ENCODE measurements around the gene WFIKKN2.
"Not testable (repeated sequence)": the region's sequence is repeated elsewhere in the genome, so short reads cannot be mapped to it uniquely, and the experiment has no call there.

The WFIKKN2 gene

GRCh38 chr17:50858486-50859225 lies 23.3 kb downstream of the WFIKKN2 start:
- DNase-seq = no peak

- not testable (repeated sequence) for DNase-seq
Observed at GRCh38 chr17:50859727-50860126, 24.3 kb downstream of the WFIKKN2 start.

GRCh38 chr17:50861334-50861676 lies 25.9 kb downstream of the WFIKKN2 start:
- DNase-seq = no peak

- DNase-seq = no peak
Observed at GRCh38 chr17:50861822-50862528, 26.6 kb downstream of the WFIKKN2 start.

GRCh38 chr17:50863221-50863843 lies 27.9 kb downstream of the WFIKKN2 start:
- no peak for DNase-seq

GRCh38 chr17:50863931-50864330 lies 28.5 kb downstream of the WFIKKN2 start:
- DNase-seq = no peak

GRCh38 chr17:50864747-50865059 lies 29.3 kb downstream of the WFIKKN2 start:
- no peak for DNase-seq

GRCh38 chr17:50865060-50865867 lies 29.9 kb downstream of the WFIKKN2 start:
- no peak for DNase-seq

GRCh38 chr17:50865868-50866260 lies 30.5 kb downstream of the WFIKKN2 start:
- no peak for DNase-seq

- peak; percentile 91 for DNase-seq
Observed at GRCh38 chr17:50866261-50866949, 31.0 kb downstream of the WFIKKN2 start, which contains the start of gene TOB1. TOB1 (minus strand) TSS chr17:50866354; CDS start chr17:50864017, 2,337 bp downstream.

GRCh38 chr17:50866950-50867362 lies 31.6 kb downstream of the WFIKKN2 start:
- peak; percentile 42 for DNase-seq

- DNase-seq = peak; percentile 68
Observed at GRCh38 chr17:50867363-50868139, 32.2 kb downstream of the WFIKKN2 start.

- no peak for DNase-seq
Observed at GRCh38 chr17:50868140-50868438, 32.7 kb downstream of the WFIKKN2 start.

- no peak for DNase-seq
Observed at GRCh38 chr17:50868602-50869001, 33.2 kb downstream of the WFIKKN2 start.

GRCh38 chr17:50871364-50871763 lies 36.0 kb downstream of the WFIKKN2 start:
- no peak for DNase-seq

GRCh38 chr17:50871898-50872297 lies 36.5 kb downstream of the WFIKKN2 start:
- no peak for DNase-seq

GRCh38 chr17:50872710-50873424 lies 37.5 kb downstream of the WFIKKN2 start:
- peak; percentile 40 for DNase-seq

GRCh38 chr17:50875074-50875473 lies 39.7 kb downstream of the WFIKKN2 start:
- no peak for DNase-seq

- not testable (repeated sequence) for DNase-seq
Observed at GRCh38 chr17:50877042-50877441, 41.7 kb downstream of the WFIKKN2 start.

- no peak for DNase-seq
Observed at GRCh38 chr17:50877838-50878237, 42.5 kb downstream of the WFIKKN2 start.

- DNase-seq = no peak
Observed at GRCh38 chr17:50879086-50879485, 43.7 kb downstream of the WFIKKN2 start.

All from activated T-cell treated with anti-CD3 and anti-CD28 coated beads for 4 hours (primary cell).